Activated CD8-positive, alpha-beta memory T cell treated with anti-CD3 and anti-CD28 coated beads for 24 hours (primary cell): Measurements from ENCODE around the gene NFATC1.

Experiments used
- DNase-seq: peaks from one replicate; pipeline ENCODE4 v3.0.0-alpha.2; 2020

NFATC1 gene

DNA sequence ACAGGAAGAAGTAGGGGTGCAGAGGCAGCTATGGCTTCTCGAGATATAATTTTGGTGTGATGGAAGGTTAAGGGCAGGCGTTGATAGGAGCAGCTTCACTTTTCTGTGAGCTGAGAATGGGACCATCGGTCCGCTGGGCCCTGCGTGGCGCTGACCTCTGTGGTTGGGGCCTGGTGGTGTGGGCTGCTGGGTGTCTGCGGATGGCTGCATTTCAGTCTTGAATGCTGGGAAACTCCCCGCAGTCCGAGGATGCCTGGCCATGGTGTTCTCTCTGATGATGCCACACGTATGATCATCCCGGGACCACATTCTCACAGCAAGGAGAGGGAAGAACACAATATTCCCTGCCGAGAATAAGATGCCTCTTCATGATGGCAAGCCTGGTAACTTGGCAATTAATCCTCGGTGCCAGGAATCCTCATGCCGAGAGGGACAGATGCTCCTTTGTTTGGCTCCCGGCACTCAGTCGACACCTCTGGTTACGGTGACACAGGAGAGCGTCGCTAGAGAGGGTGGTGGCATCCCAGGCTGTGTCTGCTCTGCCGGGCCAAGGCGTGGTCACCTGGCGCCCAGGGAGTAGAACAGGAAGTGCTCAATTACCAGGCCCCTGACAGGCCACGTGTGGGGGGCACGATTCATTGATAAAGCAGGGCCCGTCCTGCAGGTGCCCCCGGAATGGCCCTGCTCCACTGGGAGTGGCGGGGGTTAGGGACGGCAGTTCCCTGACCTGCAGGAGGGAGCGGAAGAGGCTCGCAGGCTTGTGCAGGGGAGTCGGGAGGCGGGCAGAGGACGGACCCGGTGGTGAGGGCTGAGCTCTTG, 164.5 kb downstream of the NFATC1 start:
- DNase-seq, result no peak

DNA sequence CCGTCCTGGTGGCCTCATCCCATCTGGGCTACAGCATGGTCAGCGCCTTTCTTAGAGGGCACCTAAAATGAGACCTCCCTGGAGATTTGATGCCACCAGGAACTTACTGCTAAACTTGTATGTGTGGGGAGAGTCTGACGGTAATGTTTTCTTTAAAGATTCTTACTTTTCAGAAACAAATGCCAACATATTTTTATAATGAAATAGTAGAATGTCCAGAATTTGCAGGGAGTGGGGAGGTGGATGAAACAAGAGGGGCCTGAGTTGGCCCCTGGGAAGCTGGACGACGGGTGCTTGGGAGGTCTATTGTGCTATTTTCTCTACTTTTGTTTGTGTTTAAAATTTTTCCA, 165.1 kb downstream of the NFATC1 start:
- no peak for DNase-seq

DNA sequence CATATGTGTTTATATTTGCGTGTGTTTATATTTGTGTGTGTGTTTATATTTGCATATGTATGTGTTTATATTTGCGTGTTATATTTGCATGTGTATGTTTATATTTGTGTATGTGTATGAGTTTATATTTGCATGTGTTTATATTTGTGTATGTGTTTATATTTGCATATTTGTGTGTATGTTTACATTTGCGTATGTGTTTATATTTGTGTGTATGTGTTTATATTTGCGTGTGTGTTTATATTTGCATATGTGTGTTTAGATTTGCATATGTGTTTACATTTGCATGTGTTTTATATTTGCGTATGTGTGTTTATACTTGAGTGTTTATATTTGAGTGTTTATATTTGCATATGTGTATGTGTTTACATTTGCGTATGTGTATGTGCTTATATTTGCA, 168.2 kb downstream of the NFATC1 start:
- no peak for DNase-seq

DNA sequence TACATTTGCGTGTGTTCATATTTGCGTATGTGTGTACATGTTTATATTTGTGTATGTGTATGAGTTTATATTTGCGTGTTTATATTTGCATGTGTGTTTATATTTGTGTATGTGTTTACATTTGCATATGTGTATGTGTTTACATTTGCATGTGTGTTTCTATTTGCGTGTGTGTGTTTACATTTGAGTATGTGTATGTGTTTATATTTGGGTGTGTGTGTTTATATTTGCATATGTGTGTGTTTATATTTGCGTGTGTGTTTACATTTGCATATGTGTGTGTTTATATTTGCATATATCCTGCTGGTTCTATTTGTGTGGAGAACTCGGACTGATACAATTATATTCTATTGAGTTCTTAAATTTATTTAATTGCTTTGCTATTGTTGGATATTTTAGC, 168.7 kb downstream of the NFATC1 start:
- DNase-seq, result no peak

DNA sequence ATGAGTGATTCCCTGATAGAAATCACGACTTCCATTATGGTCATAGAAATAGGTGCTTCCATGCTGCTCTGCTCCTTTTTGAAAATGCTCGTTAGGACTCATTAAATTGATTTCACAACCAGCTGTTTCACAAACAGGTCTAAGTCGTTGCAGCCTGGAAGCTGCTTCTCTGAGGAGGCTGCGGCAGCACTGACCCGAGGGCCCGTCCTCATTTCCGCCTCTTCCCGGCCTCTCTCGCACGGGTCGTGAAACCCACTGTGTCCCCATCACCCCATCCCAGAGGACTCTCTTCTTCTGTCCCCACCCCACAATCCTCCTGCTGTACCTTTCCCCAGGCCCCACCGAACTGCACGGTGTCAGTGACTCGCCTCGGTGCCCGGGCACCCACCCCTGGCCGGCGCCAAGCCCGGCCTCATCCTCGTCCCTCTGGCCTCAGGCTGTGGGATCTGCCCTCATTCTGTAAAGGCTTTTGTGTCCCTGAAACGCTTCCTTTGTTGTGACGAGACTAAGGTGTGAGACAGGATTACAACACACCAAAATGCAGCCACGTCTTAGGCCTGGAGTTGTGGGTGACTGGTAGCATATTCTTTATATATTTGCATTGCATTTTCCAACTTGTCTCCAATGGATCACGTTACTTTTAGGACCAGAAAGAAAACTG, 171.2 kb downstream of the NFATC1 start:
- DNase-seq, result no peak

DNA sequence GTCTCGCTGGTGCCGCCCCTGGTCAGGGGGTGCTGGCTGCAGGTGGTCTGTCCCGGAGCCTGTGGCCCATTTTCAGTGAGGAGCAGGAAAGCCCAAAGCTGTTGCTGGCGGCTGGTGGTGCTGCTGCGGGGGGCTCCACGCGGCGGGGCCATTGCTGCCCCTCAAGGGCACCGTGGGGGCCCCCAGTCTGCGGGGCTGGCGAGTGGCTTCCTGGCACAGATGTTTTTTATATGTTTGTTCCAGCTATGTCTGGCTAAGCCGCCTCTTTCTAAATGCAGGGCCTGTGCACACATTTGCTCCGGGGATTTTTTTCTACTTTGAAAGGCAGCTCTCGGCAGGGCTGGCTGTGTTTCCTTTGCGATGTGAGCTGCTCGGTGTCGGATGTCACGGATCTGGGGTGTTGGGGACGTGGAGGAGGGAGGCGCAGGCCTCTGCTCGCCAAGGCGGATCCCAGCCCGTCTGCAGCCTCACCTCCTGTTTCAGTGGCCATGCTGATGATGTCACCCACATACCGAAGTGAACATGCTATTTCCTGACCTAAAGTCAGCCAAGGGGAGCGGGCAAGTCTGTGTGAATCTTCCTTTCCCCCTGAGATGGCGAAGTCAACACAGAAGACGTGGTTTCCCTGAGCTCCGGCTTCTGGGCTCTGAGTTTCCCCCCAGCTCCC, 171.9 kb downstream of the NFATC1 start:
- no peak for DNase-seq

DNA sequence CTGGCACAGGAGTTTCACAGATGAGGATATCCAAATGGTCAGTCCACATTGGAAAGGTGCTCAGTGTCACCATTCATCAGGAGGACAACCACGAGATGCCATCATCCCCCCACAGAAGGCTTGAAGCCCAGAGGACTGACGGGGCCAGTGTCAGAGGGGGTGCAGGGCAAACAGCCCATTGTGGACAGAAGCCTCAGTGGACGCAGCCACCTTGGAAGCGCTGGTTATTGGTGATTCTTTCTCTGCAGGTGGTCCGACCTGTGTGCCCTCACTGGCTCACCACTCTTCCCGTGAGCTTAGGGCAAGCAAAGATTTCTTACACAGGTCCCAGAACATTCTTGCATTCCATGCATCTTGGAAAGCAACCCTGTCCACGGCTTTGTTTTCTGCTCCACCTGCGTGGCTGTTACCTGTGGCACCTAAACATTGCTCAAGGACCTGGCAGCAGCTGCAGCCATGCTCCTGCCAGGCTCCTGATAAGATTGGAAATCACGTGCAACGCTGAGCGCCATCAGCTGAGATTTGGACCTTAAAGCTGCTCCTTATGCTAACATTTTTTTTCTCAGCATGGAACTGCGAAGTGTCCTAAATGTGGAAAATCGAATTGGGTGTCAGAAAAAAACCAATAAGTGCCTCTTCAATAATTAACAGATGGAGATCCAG, 172.9 kb downstream of the NFATC1 start:
- no peak for DNase-seq

DNA sequence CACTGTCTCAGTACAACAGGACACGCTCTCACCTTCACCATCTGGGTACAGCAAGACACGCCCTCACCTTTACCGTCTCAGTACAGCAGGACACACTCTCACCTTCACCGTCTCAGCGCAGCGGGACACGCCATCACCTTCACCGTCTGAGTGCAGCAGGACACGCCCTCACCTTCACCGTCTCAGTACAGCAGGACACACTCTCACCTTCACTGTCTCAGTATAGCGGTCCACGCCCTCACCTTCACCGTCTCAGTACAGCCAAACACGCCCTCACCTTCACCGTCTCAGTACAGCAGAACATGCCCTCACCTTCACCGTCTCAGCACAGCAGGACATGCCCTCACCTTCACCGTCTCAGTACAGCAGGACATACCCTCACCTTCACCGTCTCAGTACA, 174.0 kb downstream of the NFATC1 start:
- no peak for DNase-seq

DNA sequence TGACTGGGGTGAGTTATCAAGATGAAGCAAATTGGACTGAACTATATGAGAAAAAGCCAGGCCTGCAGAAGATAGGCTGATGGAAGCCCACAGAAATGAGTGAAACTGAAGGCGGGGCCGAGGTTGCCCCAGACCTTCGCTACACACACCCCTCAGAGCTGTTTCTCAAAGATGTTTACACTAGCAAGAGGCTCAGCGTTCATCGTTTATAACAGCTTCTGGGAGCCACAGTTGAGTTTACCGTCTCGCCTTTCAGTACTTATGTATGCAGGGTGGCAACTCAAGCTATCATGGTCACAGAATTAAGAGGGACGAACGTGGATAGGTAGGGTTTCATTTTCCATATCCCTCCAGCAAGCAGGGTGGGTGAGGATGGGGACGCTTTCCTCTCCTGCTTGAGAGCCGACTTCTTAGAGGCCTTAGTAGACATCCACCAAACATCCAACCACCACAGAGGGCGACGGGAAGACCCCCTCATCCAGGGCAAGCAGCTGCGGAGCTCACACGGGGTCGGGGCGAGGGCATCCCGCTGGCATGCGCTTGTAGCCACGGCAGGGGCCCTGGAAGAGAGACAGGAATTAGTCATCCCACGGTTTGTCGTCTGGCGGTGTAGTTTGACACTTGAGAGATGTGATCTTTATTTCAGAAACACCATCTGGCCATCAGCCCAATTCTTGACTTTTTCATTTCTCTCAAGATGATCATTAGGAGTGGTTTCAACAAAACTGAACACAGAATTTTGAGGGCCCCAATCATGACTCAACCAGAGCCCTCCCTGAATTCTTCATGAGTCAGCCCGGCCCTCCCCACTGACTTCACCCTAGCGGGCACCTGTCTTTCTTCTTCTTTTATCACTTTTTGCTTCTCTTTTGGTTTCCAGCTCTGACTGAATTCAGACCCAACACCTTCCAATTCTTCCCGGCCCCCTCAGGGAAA, 174.8 kb downstream of the NFATC1 start:
- DNase-seq, result no peak

DNA sequence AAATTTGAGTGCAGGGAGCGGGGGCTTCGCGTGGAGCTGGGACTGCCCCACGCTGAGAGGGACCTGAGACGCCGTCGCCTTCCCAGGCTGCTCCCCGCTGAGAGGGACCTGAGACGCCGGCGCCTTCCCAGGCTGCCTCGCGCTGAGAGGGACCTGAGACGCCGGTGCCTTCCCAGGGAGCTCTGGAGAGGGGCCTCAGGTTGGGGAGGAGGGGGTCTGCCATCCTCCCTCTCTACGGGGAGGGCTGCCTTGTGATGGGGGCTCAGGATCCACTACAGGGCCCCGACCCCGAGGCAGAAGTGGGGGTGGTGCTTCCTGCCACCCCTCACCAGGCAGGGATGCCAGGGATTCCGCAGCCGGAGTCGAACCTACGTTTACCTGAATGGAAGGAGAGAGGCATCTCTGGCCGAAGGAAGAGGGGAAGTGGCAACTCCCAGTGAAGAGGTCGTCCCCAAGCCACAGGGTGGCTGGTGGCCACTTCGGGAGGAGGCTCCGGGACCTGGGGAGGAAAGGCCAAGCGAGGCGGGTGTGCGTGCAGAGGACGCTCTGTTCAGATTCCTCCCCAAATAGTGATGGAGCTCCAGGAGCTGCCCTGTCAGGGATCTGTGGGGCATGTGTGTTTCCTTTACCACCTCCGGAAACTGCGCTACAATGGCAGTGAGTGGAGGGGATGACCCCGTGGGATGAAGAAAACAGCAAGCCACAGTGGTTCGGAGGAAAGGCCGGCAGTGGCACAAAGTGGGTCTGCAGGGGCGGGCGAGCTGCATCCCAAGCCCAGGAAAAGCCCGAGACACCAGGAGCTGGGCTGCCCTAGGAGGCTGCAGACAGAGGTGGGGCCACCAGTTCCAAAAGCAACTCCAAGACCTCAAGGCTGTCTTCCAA, 175.7 kb downstream of the NFATC1 start:
- DNase-seq, result no peak

DNA sequence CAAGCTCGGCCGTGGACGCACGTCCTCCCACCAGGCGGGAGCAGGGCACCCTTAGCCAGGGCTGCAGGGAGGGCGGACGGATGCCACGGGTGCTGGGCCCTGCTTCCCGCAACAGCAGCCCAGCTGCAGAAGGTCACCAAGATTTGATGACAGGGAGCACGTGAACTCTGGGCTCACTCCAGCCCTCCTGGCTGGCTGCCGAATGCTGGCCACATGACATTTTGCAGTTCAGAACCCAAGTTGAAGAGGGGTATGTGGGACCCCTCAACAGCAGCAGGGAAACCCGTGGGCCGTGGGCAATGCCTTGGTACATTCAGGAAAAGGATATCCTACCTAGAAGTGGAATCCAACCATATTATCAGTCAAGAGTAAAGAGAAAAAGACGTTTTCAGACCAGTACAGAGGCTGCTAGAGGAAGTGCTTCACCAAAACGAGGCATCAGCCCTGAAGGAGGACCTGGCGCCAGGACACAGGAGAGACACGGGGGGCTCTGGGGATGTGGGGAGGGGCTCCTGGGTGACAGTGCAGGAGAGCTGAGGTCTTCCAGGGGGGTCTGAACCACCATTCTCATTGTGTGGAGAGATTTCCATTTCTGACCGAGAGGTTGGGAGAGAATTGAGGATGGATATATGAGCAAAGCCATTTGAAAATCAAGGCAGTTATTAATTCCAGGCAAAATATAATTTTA, 176.5 kb downstream of the NFATC1 start:
- no peak for DNase-seq

DNA sequence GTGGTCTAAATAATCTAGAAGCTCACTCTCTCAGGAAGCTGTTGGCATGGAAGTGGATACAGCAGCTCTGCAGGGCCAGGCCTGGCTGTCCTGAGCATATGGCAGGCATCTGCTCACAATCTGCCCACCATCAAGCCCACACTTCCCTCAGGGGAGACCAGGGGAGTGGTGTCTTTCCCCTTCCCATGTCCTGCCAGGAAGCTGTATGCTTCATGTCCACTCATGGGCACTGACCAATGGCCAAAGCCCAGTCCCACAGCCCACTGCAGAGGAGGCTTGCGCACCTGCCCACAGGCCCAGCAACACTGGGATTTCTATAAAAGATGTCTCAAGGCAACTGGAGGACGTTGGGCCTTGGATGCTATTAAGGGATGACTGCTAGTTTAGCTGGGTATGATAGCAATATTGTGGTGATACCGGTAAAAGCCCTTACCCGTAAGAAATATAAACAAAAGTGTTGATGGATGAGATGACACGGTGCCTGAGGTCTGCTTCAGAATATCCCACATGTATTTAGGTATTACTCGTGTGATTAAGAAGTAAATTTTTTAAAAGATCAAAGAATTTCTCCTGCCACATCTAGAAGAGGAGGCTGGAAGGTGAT, 177.2 kb downstream of the NFATC1 start:
- no peak for DNase-seq

DNA sequence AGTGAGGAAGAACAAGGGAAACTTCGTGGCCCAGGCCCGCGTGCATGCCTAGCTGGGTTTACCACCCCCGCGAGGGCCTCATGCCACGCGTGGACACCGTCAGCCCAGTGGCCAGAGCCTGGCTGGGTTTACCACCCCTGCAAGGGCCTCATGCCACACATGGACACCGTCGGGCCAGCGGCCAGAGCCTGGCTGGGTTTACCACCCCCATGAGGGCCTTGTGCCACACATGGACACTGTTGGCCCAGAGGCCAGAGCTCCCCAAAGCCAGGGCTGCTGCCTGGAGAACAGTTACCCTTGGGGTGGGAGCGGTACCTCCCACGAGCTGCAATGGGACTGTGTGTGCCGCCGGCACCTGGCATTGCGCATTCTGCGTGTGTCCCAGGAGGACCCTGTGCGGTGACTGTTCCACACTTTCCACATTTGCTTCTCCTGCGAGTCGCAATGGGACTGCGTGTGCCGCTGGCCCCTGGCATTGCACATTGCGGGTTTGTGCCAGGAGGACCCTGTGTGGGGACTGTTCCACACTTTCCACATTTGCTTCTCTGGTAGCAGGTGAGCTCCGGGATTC, 178.3 kb downstream of the NFATC1 start:
- no peak for DNase-seq

DNA sequence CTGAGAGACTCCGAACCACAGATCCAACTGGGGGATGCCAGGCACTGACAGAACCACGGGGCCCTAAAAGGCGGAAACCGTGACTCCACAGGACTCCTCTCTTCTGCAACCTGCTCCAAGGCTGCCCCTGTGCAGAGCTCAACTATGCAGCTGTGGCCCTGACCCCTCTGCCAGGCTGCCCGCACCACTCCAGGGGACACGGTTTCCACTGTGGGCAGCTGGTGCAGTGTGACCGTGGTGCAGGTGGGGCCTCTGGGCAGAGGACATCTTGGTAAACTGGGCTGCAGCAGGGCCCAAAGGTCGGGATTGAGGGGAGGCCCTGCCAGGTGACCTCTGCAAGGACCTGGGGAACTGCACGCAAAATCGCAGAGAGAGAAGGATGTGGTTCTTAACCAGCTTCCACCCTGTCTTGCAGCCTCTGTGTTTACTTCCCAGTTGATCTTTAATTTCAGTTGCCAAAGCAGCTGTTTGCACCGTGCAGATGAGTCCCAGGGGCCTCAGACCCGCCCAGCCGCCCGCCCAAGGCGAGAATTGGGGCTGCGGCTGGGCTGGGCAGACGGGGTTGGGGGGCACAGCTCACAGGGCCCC, 179.3 kb downstream of the NFATC1 start:
- DNase-seq, result no peak

DNA sequence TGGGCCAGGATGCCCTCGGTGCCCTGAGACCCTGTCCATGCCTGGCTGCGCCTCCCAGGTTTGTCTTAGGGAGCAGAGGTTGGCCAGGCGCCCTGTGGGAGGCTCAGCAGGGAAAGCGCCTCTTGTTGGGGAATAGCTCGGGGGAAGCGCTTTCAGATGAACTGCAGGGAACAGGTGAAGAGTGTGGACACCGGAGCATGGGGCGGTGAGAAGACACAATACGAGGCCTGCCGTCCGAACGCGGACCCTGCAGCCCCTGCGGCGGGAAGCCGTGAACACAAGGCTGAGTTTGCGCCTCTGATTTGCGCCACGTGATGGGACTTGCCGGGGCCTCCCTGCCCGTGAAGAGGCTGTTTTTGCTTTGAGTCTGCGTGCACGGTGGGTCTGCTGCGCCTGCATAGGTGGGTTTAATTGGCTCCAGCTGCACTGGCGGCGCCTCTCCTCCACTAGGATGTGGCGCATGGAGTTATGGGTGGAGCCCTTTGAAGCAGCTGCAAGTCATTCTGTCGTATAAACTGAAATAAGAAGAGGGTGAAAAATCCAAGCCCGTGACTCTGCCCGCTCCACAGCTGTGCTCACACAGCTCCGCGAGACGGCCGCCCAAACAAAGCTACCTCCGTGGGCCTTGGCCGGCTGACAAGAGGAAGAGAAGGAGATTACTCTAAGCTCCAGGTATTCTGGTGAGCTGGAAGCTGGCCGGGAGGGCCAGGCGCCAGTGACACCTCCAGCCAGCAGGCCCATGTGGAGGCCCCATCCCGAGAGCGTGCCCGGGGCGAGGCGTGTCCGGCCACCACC, 180.4 kb downstream of the NFATC1 start:
- DNase-seq, result no peak

DNA sequence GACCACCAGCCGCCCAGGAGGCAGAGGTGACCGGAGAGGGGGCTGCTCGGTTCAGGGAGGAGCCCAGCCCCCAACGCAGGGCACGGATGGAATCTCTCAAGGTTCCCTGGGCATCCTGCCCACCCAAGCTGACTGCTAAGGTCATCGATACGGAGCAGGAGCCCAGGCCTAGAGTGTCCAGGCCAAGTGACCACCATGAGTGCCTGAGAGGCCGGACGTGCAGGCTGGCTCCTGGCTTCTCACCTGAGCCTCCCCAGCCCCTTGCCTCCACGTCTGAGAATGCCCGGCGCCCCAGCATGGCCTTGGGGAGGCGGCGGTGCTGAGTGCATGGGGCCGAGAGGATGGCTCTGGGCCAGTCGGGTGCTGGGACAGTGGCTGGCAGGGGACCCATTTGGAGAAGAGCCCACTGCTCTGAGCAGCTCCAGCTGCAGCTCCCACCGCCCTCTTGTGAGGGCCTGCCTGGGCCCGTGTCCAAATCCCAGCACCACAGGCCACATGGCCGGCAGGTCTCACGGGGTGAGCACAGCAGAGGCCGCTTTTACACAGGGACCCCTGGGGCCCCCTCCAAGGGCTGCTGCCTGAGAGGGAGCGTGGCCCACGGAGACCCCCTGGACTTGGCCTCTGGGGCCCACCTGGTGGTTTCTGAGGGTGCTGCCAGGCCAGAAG, 181.1 kb downstream of the NFATC1 start:
- DNase-seq, result no peak

DNA sequence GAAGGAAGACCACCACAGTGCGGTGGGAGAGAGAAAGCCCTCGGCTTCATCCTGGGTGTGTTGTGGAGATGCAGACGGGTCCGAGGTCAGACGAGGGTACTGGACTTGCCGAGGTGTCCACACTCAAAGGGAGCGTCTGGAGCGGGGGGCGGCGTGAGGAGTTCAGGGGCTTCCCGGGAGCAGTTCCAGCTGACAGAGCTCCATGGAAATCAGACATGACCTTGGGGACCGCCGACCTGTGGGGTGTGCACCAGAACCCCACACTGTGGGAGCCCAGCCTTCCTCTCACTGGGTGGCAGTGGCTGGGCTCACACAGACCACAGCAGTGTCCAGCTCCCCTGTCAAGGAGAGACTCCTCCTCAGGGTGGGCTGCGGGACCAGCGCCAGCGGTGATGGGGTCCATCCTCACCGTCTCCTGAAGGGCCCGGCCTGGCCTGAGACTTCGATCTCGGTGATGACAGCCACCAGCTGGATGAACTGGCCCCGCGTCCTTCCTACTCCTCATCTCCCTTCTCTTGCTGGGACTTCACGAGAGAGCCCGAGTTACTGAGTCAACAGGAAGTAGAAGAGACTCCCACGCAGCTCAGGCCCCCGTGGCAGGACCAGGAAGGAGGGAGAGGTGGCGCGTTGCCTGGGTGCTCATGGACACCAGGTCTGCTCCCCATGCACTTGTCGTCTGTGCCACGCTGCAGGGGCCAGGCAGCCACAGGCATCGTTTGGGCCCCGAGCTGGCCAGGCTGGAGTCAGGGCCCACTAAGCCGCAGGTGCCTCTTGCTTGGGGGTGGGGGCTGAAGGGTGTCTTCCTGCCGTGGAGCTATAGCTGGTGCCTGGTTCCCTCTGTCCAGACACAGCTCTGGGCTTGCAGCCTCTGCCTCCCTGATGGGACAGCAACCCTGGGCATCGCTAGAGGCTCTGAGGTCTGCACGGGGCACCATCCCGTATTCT, 182.0 kb downstream of the NFATC1 start:
- no peak for DNase-seq
